Esophagus squamous epithelium (tissue), 5 donors: ENCODE data around the gene POT1. TPM values are rescaled to one million over a fixed set of nuclear protein-coding genes. Genes with fewer than 3 reads are reported as not detected.

Source experiments
- DNase-seq: peaks from one replicate; lab custom pipeline; 2025; lab: John Stamatoyannopoulos, UW
- H3K27ac ChIP-seq, 4 donors: fragments of 200-600 bp; sonication (generic); one replicate each; pipeline ENCODE4 v1.5.1; 2016 to 2019; ENCODE audit warnings: mild to moderate bottlenecking in 1 of 4
- H3K27me3 ChIP-seq, 4 donors: fragments of 200-600 bp; sonication (generic); 1 replicate in 3 of 4; 2 replicates in 1 of 4; pipeline versions ENCODE4 v1.5.1 to v1.6.0; 2017 to 2021; ENCODE audit warnings: antibody characterized with exemption in 1 of 4
- H3K36me3 ChIP-seq, 3 donors: fragments of 200-600 bp; sonication (generic); one replicate each; pipeline ENCODE4 v1.5.1; 2016 to 2019
- H3K4me1 ChIP-seq, 3 donors: fragments of 200-600 bp; sonication (generic); one replicate each; pipeline ENCODE4 v1.5.1; 2017 to 2019
- H3K4me3 ChIP-seq, 4 donors: fragments of 200-600 bp; sonication (generic); 1 replicate in 3 of 4; 2 replicates in 1 of 4; pipeline ENCODE4 v1.5.1; 2016 to 2019; ENCODE audit warnings: mild to moderate bottlenecking in 2 of 4, moderate library complexity in 1 of 4
- H3K9me3 ChIP-seq, 3 donors: fragments of 200-600 bp; sonication (generic); one replicate each; pipeline ENCODE4 v1.5.1; 2016 to 2019
- CTCF ChIP-seq, 6 experiments: fragments of 450-650 bp in 4 of 6; fragments of 200-600 bp in 2 of 6; sonication (generic) in 2 of 6; IDR thresholded peaks; one replicate each; pipeline ENCODE4 v1.5.1; 2016 to 2019; ENCODE audit warnings: antibody characterized with exemption in 6 of 6, mild to moderate bottlenecking in 4 of 6, moderate library complexity in 4 of 6
- POLR2A ChIP-seq, 4 donors: fragments of 450-650 bp; IDR thresholded peaks; one replicate each; pipeline ENCODE4 v1.6.1; 2017; ENCODE audit warnings: antibody characterized with exemption in 4 of 4, mild to moderate bottlenecking in 4 of 4, moderate library complexity in 3 of 4
- WGBS, 2 donors: methylation state at CpG; one replicate each; pipeline ENCODE4 v1.1.5; 2018; 5-methylcytosine and 5-hydroxymethylcytosine counted together
- intact Hi-C: fragments of 100-400 bp; cut with DNase I; formaldehyde crosslinking; loops from one replicate; pipeline ENCODE4 v1.15.0; 2022
- total RNA-seq, 4 donors: library from RNA; depleted of rRNA; stranded (reverse); fragments of >200 nt; gene quantifications; one replicate each; pipeline ENCODE4 v1.1.0, GENCODE V29; 2016
- donor health status: DM: yes; HTN: yes; CAD: no.

Gene POT1
- total RNA-seq, 4 donors from 2014 or later = 11.4 to 21.6 (median 13.4) TPM

- peaks cover 0 to 33% (median 0%) of the 10 kb centered on the region in 4 donors for H3K27me3 ChIP-seq
- TF ChIP-seq CTCF (IDR thresholded peaks at IDR 0.05) (no peak), POLR2A (IDR thresholded peaks at IDR 0.05) (no peak)
- H3K27ac ChIP-seq = no peak overlapping the region
- intact Hi-C loops = no loop called here
- no peak for DNase-seq
- no peaks in the 10 kb centered on the region for H3K9me3 ChIP-seq
- 59 to 67% methylated on average over 3 of the region's 3 CpGs for WGBS, 2 donors
- H3K4me1 ChIP-seq = no peaks in the 10 kb centered on the region
- no peak overlapping the region for H3K4me3 ChIP-seq
- H3K36me3 ChIP-seq = no peaks in the 10 kb centered on the region
Observed at GRCh38 chr7:124810605-124811004, 119.0 kb downstream of the POT1 start.

GRCh38 chr7:124808206-124808605 is 121.4 kb downstream of the POT1 start:
- H3K27ac ChIP-seq = no peak overlapping the region
- peaks cover 0 to 22% (median 0%) of the 10 kb centered on the region in 4 donors for H3K27me3 ChIP-seq
- H3K9me3 ChIP-seq = no peaks in the 10 kb centered on the region
- TF ChIP-seq CTCF (IDR thresholded peaks at IDR 0.05) (no peak), POLR2A (IDR thresholded peaks at IDR 0.05) (no peak)
- H3K36me3 ChIP-seq = no peaks in the 10 kb centered on the region
- WGBS, 2 donors = 67 to 82% methylated on average over 5 of the region's 5 CpGs
- intact Hi-C loops = no loop called here
- no peak for DNase-seq
- H3K4me1 ChIP-seq = no peaks in the 10 kb centered on the region
- no peak overlapping the region for H3K4me3 ChIP-seq

- Histone ChIP-seq H3K27ac (no peak overlapping the region), H3K4me3 (no peak overlapping the region), H3K4me1 (no peaks in the 10 kb centered on the region), H3K36me3 (no peaks in the 10 kb centered on the region), H3K9me3 (no peaks in the 10 kb centered on the region), H3K27me3 (peaks cover 0 to 22% (median 0%) of the 10 kb centered on the region in 4 donors)
- TF ChIP-seq CTCF (IDR thresholded peaks at IDR 0.05) (no peak), POLR2A (IDR thresholded peaks at IDR 0.05) (no peak)
- 69 to 80% methylated on average over 1 of the region's 1 CpG for WGBS, 2 donors
- intact Hi-C loops = no loop called here
- DNase-seq = no peak
Observed at GRCh38 chr7:124801330-124801895, 128.2 kb downstream of the POT1 start.

GRCh38 chr7:124800386-124800785 is 129.2 kb downstream of the POT1 start:
- no peak for DNase-seq
- no peak for TF ChIP-seq POLR2A (IDR thresholded peaks at IDR 0.05)
- no peak overlapping the region for H3K27ac ChIP-seq
- no peaks in the 10 kb centered on the region for H3K4me1 ChIP-seq
- H3K4me3 ChIP-seq = no peak overlapping the region
- H3K9me3 ChIP-seq = no peaks in the 10 kb centered on the region
- intact Hi-C loops = no loop called here
- H3K36me3 ChIP-seq = no peaks in the 10 kb centered on the region
- WGBS, 2 donors = 36 to 46% methylated on average over 2 of the region's 2 CpGs
- H3K27me3 ChIP-seq = peaks cover 0 to 22% (median 0%) of the 10 kb centered on the region in 4 donors

GRCh38 chr7:124799448-124799847 is 130.2 kb downstream of the POT1 start:
- Histone ChIP-seq H3K27me3 (peaks cover 0 to 22% (median 0%) of the 10 kb centered on the region in 4 donors), H3K36me3 (no peaks in the 10 kb centered on the region), H3K9me3 (no peaks in the 10 kb centered on the region), H3K4me3 (no peak overlapping the region), H3K4me1 (no peaks in the 10 kb centered on the region), H3K27ac (no peak overlapping the region)
- 76 to 94% methylated on average over 6 of the region's 6 CpGs for WGBS, 2 donors
- intact Hi-C loops = no loop called here
- TF ChIP-seq CTCF (IDR thresholded peaks at IDR 0.05) = no peak
- TF ChIP-seq POLR2A (IDR thresholded peaks at IDR 0.05) = no peak
- DNase-seq = no peak
